ENCODE data around the gene FGF9.

Gene FGF9

DNA sequence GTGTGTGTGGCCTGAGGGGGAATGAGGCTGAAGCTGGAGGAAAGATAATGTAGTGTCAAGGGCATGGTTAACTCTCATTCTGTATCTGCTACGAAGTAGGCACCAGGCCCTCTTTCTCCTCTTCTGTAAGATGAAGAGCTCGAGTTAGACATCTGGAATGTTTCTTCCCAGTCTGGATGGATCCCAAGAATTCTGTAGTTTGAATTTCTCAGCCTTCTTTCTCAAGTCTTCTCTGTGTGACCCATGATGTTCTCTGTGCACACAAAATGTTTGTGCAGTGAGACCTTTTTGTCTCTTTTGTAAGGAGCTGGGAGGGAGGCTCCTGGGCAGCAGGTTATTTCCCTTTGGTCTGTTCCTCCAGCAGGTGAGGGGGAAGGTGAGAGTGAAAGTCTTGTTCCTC, 13.7 kb downstream of the FGF9 start:
- Histone ChIP-seq H2BK120ac (ENCODE audit: low read depth, low read length) (no peak overlapping the region), H3K4ac (ENCODE audit: low read depth in 1 of 2, low read length in 2 of 2) (no peak overlapping the region), H3K4me2 (ENCODE audit: low read length, poor library complexity, severe bottlenecking) (no peak overlapping the region), H4K8ac (ENCODE audit: low read length) (no peak overlapping the region), H3K9me3 (ENCODE audit: control insufficient read depth, low read length) (no peaks in the 10 kb centered on the region), H2AK5ac (ENCODE audit: low read length, severe bottlenecking) (no peak overlapping the region), H3K9ac (ENCODE audit: low read length) (no peak overlapping the region), H2BK5ac (ENCODE audit: low read depth, low read length, poor library complexity, severe bottlenecking) (no peak overlapping the region), H3K4me1 (ENCODE audit: control insufficient read depth, insufficient read depth, low read depth, low read length) (peaks cover 5% of the 10 kb centered on the region), H3K18ac (ENCODE audit: low read depth in 1 of 2, low read length in 2 of 2) (no peak overlapping the region), H3K79me1 (replicated peaks; ENCODE audit: low read length, poor library complexity, severe bottlenecking) (no peaks in the 10 kb centered on the region), H3K14ac (ENCODE audit: low read length in 2 of 2) (no peak overlapping the region), H2BK15ac (ENCODE audit: low read depth, poor library complexity, severe bottlenecking) (no peak overlapping the region), H3K27ac (ENCODE audit: low read length, poor library complexity, severe bottlenecking) (no peak overlapping the region), H2BK12ac (ENCODE audit: low read length in 2 of 2) (no peak overlapping the region), H2AFZ (ENCODE audit: low read depth, low read length) (no peak overlapping the region), H3K27me3 (ENCODE audit: control insufficient read depth in 1 of 2, insufficient read depth in 1 of 2, low read length in 2 of 2) (peaks cover 3 to 27% of the 10 kb centered on the region in 2 experiments), H3K4me3 (ENCODE audit: insufficient read depth in 1 of 2, low read depth in 1 of 2, low read length in 2 of 2) (no peak overlapping the region), H3K36me3 (ENCODE audit: control insufficient read depth in 1 of 2, insufficient read depth in 2 of 2, low read depth in 1 of 2, low read length in 2 of 2) (no peaks in the 10 kb centered on the region), H3K23ac (ENCODE audit: low read length in 2 of 2) (no peak overlapping the region), H4K91ac (ENCODE audit: low read length) (no peak overlapping the region)
- 64% methylated on average over 2 of the region's 2 CpGs for WGBS
- DNase-seq = no peak

DNA sequence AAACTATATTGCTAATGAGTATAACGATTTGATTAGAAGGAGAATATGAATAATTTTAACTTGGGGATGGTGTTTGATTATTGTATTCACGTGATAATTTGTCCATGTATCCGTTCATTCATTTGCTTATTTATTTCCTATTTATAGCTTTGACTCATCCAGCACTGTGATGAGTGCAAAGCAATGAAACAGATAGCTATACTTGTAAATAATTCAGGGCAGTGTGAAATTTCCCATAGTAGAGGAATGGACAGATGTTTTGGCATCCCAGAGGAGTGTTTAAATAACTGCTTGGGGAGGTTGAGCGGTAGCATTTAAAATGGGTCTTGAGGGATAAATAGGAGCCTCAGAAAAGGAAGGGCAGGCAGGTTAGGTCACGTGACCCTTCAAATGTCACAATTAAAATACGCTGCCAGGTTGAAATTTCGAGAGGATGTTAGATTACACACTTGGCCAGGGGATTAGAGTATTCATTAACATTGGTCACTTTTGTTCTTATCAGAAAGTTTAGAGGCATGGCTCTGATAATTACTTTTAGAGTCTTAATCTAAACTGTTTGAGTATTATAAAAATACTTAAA, 14.7 kb downstream of the FGF9 start:
- no peak overlapping the region for H2AK5ac ChIP-seq (ENCODE audit: low read length, severe bottlenecking)
- no peak for DNase-seq
- no peak overlapping the region for H3K14ac ChIP-seq (ENCODE audit: low read length in 2 of 2)
- H3K9me3 ChIP-seq (ENCODE audit: control insufficient read depth, low read length) = no peaks in the 10 kb centered on the region
- H2BK12ac ChIP-seq (ENCODE audit: low read length in 2 of 2) = no peak overlapping the region
- no peak overlapping the region for H2BK15ac ChIP-seq (ENCODE audit: low read depth, poor library complexity, severe bottlenecking)
- H2BK5ac ChIP-seq (ENCODE audit: low read depth, low read length, poor library complexity, severe bottlenecking) = no peak overlapping the region
- H3K4ac ChIP-seq (ENCODE audit: low read depth in 1 of 2, low read length in 2 of 2) = no peak overlapping the region
- H3K27me3 ChIP-seq (ENCODE audit: control insufficient read depth in 1 of 2, insufficient read depth in 1 of 2, low read length in 2 of 2) = peaks cover 11 to 37% of the 10 kb centered on the region in 2 experiments
- H3K4me2 ChIP-seq (ENCODE audit: low read length, poor library complexity, severe bottlenecking) = no peak overlapping the region
- H3K18ac ChIP-seq (ENCODE audit: low read depth in 1 of 2, low read length in 2 of 2) = no peak overlapping the region
- no peak overlapping the region for H4K91ac ChIP-seq (ENCODE audit: low read length)
- no peak overlapping the region for H3K23ac ChIP-seq (ENCODE audit: low read length in 2 of 2)
- H3K79me1 ChIP-seq (replicated peaks; ENCODE audit: low read length, poor library complexity, severe bottlenecking) = no peaks in the 10 kb centered on the region
- H3K4me1 ChIP-seq (ENCODE audit: control insufficient read depth, insufficient read depth, low read depth, low read length) = peaks cover 5% of the 10 kb centered on the region
- H2AFZ ChIP-seq (ENCODE audit: low read depth, low read length) = no peak overlapping the region
- WGBS = 72% methylated on average over 6 of the region's 7 CpGs
- no peak overlapping the region for H3K9ac ChIP-seq (ENCODE audit: low read length)
- no peak overlapping the region for H3K27ac ChIP-seq (ENCODE audit: low read length, poor library complexity, severe bottlenecking)
- H2BK120ac ChIP-seq (ENCODE audit: low read depth, low read length) = no peak overlapping the region
- H3K36me3 ChIP-seq (ENCODE audit: control insufficient read depth in 1 of 2, insufficient read depth in 2 of 2, low read depth in 1 of 2, low read length in 2 of 2) = no peaks in the 10 kb centered on the region
- no peak overlapping the region for H4K8ac ChIP-seq (ENCODE audit: low read length)
- H3K4me3 ChIP-seq (ENCODE audit: insufficient read depth in 1 of 2, low read depth in 1 of 2, low read length in 2 of 2) = no peak overlapping the region

DNA sequence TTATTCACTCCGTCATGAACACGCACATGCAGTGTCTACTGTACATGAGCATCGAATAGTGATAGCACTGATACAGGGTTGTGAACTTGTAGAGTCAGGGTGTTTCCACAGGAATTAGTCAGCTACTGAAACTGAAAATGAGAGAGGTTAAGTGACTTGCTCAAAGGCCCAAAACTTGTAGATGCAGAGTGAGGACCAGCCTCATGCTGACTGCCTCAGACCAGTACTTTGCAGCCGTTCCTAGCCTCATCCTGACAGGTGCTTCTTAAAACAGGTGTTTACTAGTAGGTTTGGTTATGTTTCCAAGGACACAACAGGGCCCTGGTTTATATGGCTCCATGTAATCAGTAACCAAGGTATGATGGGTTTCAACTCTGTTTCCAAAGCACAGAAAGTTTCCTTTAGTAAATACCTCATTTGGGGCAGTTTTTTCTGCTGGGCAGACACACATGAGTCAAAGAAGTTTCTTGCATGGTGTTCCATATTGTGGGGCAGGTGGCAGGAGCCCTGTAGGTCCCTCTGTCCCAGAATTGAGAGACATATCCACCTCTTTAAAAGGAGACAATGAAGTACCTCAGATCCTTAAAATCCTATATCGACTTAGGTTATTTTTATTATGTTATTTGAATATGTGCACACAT, 16.0 kb downstream of the FGF9 start:
- Histone ChIP-seq H3K36me3 (ENCODE audit: control insufficient read depth in 1 of 2, insufficient read depth in 2 of 2, low read depth in 1 of 2, low read length in 2 of 2) (no peaks in the 10 kb centered on the region), H4K91ac (ENCODE audit: low read length) (no peak overlapping the region), H4K8ac (ENCODE audit: low read length) (no peak overlapping the region), H3K4ac (ENCODE audit: low read depth in 1 of 2, low read length in 2 of 2) (no peak overlapping the region), H2BK120ac (ENCODE audit: low read depth, low read length) (no peak overlapping the region), H2BK12ac (ENCODE audit: low read length in 2 of 2) (no peak overlapping the region), H3K27ac (ENCODE audit: low read length, poor library complexity, severe bottlenecking) (no peak overlapping the region), H3K4me2 (ENCODE audit: low read length, poor library complexity, severe bottlenecking) (no peak overlapping the region), H2AK5ac (ENCODE audit: low read length, severe bottlenecking) (no peak overlapping the region), H2BK15ac (ENCODE audit: low read depth, poor library complexity, severe bottlenecking) (no peak overlapping the region), H3K79me1 (replicated peaks; ENCODE audit: low read length, poor library complexity, severe bottlenecking) (no peaks in the 10 kb centered on the region), H3K9me3 (ENCODE audit: control insufficient read depth, low read length) (no peaks in the 10 kb centered on the region), H2AFZ (ENCODE audit: low read depth, low read length) (no peak overlapping the region), H3K18ac (ENCODE audit: low read depth in 1 of 2, low read length in 2 of 2) (no peak overlapping the region), H3K23ac (ENCODE audit: low read length in 2 of 2) (no peak overlapping the region), H3K14ac (ENCODE audit: low read length in 2 of 2) (no peak overlapping the region), H3K4me3 (ENCODE audit: insufficient read depth in 1 of 2, low read depth in 1 of 2, low read length in 2 of 2) (no peak overlapping the region), H2BK5ac (ENCODE audit: low read depth, low read length, poor library complexity, severe bottlenecking) (no peak overlapping the region), H3K27me3 (ENCODE audit: control insufficient read depth in 1 of 2, insufficient read depth in 1 of 2, low read length in 2 of 2) (peaks cover 19 to 42% of the 10 kb centered on the region in 2 experiments), H3K9ac (ENCODE audit: low read length) (no peak overlapping the region), H3K4me1 (ENCODE audit: control insufficient read depth, insufficient read depth, low read depth, low read length) (peaks cover 5% of the 10 kb centered on the region)
- 96% methylated on average over 4 of the region's 5 CpGs for WGBS
- DNase-seq = no peak

DNA sequence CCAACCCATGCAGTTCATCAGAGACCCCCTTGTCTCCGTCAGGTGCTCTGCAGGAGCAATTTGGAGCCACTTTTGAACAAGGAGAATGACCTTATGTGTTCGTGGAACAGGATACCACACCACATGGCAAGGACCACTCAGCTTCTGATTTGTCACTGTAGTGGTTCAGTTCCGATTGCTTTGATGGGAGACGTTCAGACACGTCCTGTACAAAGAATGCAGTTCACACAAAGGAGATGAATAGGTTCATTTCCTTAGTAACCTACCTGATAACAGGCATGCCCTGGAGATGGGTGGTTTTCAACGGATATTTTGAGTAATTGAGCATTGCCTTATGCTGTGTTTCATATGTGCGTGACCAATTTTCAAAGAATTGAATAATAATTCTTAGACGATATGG, 17.2 kb downstream of the FGF9 start:
- no peak overlapping the region for H2BK5ac ChIP-seq (ENCODE audit: low read depth, low read length, poor library complexity, severe bottlenecking)
- H4K91ac ChIP-seq (ENCODE audit: low read length) = no peak overlapping the region
- no peak overlapping the region for H2BK12ac ChIP-seq (ENCODE audit: low read length in 2 of 2)
- no peak overlapping the region for H4K8ac ChIP-seq (ENCODE audit: low read length)
- WGBS = 76% methylated on average over 8 of the region's 8 CpGs
- H2AFZ ChIP-seq (ENCODE audit: low read depth, low read length) = no peak overlapping the region
- no peak for DNase-seq
- no peak overlapping the region for H2BK15ac ChIP-seq (ENCODE audit: low read depth, poor library complexity, severe bottlenecking)
- no peak overlapping the region for H3K9ac ChIP-seq (ENCODE audit: low read length)
- no peaks in the 10 kb centered on the region for H3K79me1 ChIP-seq (replicated peaks; ENCODE audit: low read length, poor library complexity, severe bottlenecking)
- H3K36me3 ChIP-seq (ENCODE audit: control insufficient read depth in 1 of 2, insufficient read depth in 2 of 2, low read depth in 1 of 2, low read length in 2 of 2) = peaks cover 0 to 3% of the 10 kb centered on the region in 2 experiments
- no peaks in the 10 kb centered on the region for H3K9me3 ChIP-seq (ENCODE audit: control insufficient read depth, low read length)
- H3K4me1 ChIP-seq (ENCODE audit: control insufficient read depth, insufficient read depth, low read depth, low read length) = peaks cover 5% of the 10 kb centered on the region
- peaks cover 22 to 49% of the 10 kb centered on the region in 2 experiments for H3K27me3 ChIP-seq (ENCODE audit: control insufficient read depth in 1 of 2, insufficient read depth in 1 of 2, low read length in 2 of 2)
- H3K4me2 ChIP-seq (ENCODE audit: low read length, poor library complexity, severe bottlenecking) = no peak overlapping the region
- H3K14ac ChIP-seq (ENCODE audit: low read length in 2 of 2) = no peak overlapping the region
- H3K27ac ChIP-seq (ENCODE audit: low read length, poor library complexity, severe bottlenecking) = no peak overlapping the region
- no peak overlapping the region for H3K4ac ChIP-seq (ENCODE audit: low read depth in 1 of 2, low read length in 2 of 2)
- no peak overlapping the region for H3K23ac ChIP-seq (ENCODE audit: low read length in 2 of 2)
- no peak overlapping the region for H3K18ac ChIP-seq (ENCODE audit: low read depth in 1 of 2, low read length in 2 of 2)
- no peak overlapping the region for H2BK120ac ChIP-seq (ENCODE audit: low read depth, low read length)
- no peak overlapping the region for H3K4me3 ChIP-seq (ENCODE audit: insufficient read depth in 1 of 2, low read depth in 1 of 2, low read length in 2 of 2)
- H2AK5ac ChIP-seq (ENCODE audit: low read length, severe bottlenecking) = no peak overlapping the region

Data from mesenchymal stem cell (in vitro differentiated cells and primary cell).